Left ventricle myocardium inferior (tissue), 1 donor: ENCODE results near the gene OXER1. TPM values are rescaled to one million over a fixed set of nuclear protein-coding genes. Genes with fewer than 3 reads are reported as not detected.

Experiments
- DNase-seq: peaks from one replicate; pipeline ENCODE4 v3.0.0-alpha.2; 2020
- H3K27ac ChIP-seq: fragments of 200-600 bp; replicated peaks from 2 replicates; pipeline ENCODE4 v1.8.0; 2021
- H3K27me3 ChIP-seq: fragments of 200-600 bp; 2 replicates; pipeline ENCODE4 v1.8.0; 2021; ENCODE audit warnings: low read depth
- H3K36me3 ChIP-seq: fragments of 200-600 bp; 2 replicates; pipeline ENCODE4 v1.8.0; 2021
- H3K4me1 ChIP-seq: fragments of 200-600 bp; 2 replicates; pipeline ENCODE4 v1.8.0; 2021
- H3K4me3 ChIP-seq: fragments of 200-600 bp; 2 replicates; pipeline ENCODE4 v1.8.0; 2021; ENCODE audit warnings: mild to moderate bottlenecking, moderate library complexity
- H3K9me3 ChIP-seq: fragments of 200-600 bp; replicated peaks from 2 replicates; pipeline ENCODE4 v1.8.0; 2021
- intact Hi-C: fragments of 100-400 bp; cut with micrococcal nuclease; formaldehyde crosslinking; loops from one replicate; pipeline ENCODE4 v1.11.0; 2022
- total RNA-seq: library from RNA; stranded (reverse); fragmentation: NEBNext Ultra II Directional; extraction: Animal tissue kit (Norgen Biotek cat#: 25700); gene quantifications from one replicate; pipeline ENCODE4 v1.2.1, GENCODE V29; 2021
- TF ChIP-seq, protein P1 (sequence below): fragments of 200-600 bp; IDR thresholded peaks from 2 replicates; pipeline ENCODE4 v1.8.0; 2021; ENCODE audit warnings: antibody characterized with exemption, mild to moderate bottlenecking, borderline replicate concordance
- donor health status: DM: no; HTN: yes; CAD: no; lungs with severe emphysema.

Gene OXER1
- total RNA-seq, 1 donor from 2014 or later, result 0.36 TPM

DNA sequence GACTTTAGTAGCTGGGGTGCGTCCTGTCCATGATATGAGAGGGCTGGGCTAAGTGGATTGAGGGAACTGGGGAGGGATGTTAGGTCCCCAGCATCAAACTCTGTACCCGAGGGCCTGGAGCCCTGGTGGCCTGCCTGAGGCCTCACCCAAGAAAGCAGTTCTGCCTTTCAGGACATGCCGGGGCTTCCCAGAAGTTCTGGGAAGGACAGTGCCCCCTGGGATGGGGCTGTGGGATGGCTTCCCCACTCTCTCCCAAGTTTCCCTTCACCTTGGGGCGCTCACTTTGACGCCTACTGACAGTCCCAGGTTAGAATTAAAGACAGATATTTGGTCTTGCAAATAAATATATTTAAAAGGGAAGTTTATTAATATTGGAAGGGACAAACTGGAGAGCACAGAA is 1.8 kb downstream of the OXER1 start:
- Histone ChIP-seq H3K27me3 (no peaks in the 10 kb centered on the region), H3K36me3 (no peaks in the 10 kb centered on the region), H3K9me3 (no peaks in the 10 kb centered on the region), H3K27ac (no peak overlapping the region), H3K4me1 (no peaks in the 10 kb centered on the region), H3K4me3 (no peak overlapping the region)
- TF ChIP-seq, protein P1, sequence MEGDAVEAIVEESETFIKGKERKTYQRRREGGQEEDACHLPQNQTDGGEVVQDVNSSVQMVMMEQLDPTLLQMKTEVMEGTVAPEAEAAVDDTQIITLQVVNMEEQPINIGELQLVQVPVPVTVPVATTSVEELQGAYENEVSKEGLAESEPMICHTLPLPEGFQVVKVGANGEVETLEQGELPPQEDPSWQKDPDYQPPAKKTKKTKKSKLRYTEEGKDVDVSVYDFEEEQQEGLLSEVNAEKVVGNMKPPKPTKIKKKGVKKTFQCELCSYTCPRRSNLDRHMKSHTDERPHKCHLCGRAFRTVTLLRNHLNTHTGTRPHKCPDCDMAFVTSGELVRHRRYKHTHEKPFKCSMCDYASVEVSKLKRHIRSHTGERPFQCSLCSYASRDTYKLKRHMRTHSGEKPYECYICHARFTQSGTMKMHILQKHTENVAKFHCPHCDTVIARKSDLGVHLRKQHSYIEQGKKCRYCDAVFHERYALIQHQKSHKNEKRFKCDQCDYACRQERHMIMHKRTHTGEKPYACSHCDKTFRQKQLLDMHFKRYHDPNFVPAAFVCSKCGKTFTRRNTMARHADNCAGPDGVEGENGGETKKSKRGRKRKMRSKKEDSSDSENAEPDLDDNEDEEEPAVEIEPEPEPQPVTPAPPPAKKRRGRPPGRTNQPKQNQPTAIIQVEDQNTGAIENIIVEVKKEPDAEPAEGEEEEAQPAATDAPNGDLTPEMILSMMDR, result no peak
- intact Hi-C loops, result no loop called here
- no peak for DNase-seq

DNA sequence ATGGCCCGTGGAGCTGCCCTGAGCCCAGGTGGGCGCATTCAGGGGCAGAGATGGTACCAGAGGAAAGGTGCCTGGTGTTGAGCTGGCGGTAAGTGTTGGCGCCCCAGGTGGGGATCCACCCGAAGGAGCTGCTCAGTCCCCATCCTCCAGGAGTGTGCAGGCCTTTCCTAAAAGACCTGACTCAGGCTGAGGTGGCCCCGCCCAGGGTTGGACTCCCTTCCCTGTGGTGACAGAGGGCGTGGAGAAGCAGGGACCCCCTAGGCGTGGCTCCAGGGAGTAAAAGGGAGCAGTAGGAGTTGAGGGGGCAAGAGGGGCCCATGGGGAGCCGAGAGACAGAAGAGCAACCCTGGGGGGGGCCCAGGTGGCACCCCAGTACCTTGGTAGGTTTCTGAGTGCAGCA is 2.4 kb downstream of the OXER1 start:
- H3K4me3 ChIP-seq, result no peak overlapping the region
- H3K4me1 ChIP-seq, result no peaks in the 10 kb centered on the region
- H3K9me3 ChIP-seq, result no peaks in the 10 kb centered on the region
- H3K27ac ChIP-seq, result no peak overlapping the region
- H3K27me3 ChIP-seq, result no peaks in the 10 kb centered on the region
- no peak for DNase-seq
- H3K36me3 ChIP-seq, result no peaks in the 10 kb centered on the region
- TF ChIP-seq, protein P1, result no peak
- intact Hi-C loops, result no loop called here

DNA sequence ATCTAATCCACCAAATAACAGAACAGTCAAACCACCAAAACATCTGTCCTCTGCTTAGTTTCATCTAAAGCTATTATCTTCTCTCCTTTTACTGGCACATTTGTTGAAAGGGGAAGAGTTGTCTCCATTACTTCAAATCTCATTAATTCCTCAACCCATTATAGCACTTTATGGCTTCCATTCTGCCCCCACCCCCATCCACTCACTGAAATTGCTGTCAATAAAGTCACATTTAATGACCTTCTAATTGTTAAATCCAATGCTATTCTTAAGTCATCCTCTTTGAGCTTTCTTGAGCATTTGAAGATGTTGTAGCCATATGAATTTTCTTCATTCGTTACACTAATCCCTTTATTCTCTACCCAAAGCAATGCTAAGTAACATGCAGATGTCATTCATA is 5.2 kb downstream of the OXER1 start:
- H3K9me3 ChIP-seq, result no peaks in the 10 kb centered on the region
- H3K27ac ChIP-seq, result no peak overlapping the region
- H3K27me3 ChIP-seq, result no peaks in the 10 kb centered on the region
- H3K4me3 ChIP-seq, result no peak overlapping the region
- peaks cover 19% of the 10 kb centered on the region for H3K4me1 ChIP-seq
- intact Hi-C loops, result no loop called here
- no peaks in the 10 kb centered on the region for H3K36me3 ChIP-seq
- no peak for DNase-seq
- TF ChIP-seq, protein P1, result no peak

DNA sequence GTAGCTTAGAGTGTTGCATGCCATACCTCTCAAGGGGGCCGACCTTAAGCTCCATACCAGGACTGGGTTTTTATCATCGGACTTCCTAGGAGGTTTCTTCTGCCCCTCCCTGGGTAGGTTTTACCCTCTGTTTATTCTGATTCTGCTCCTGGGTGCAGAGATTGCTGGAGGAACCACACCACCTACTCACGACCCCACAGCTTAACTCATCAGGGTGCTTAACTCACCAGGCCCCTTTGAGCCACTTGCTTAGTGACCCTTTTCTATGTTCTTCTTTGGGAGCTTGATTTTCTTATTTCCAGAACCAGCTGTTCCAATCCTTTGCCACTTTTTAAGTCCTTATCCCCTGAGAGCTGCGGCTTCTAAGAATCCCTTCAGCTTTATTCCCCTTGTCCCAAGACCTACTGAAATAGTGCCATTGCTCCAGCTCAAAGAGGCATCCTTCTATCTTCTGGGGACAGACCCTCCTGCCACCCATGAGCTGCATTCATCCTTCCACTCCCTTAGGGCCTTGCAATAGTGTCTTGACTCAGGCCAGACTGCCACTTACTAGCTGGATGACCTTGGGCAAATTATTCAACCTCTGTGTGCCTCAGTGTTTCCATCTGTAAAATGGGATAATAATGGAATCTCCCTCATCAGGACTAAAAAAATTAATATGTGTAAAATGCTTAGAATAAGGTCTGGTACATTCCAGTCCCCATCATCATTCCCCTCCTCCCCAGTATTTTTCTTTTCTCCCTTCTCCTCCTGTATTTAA is 5.8 kb downstream of the OXER1 start:
- peaks cover 5% of the 10 kb centered on the region for H3K36me3 ChIP-seq
- no peaks in the 10 kb centered on the region for H3K27me3 ChIP-seq
- peaks cover 25% of the 10 kb centered on the region for H3K4me1 ChIP-seq
- no peaks in the 10 kb centered on the region for H3K9me3 ChIP-seq
- H3K27ac ChIP-seq, result no peak overlapping the region
- no peak overlapping the region for H3K4me3 ChIP-seq
- TF ChIP-seq, protein P1, result no peak
- DNase-seq, result no peak
- intact Hi-C loops, result no loop called here

DNA sequence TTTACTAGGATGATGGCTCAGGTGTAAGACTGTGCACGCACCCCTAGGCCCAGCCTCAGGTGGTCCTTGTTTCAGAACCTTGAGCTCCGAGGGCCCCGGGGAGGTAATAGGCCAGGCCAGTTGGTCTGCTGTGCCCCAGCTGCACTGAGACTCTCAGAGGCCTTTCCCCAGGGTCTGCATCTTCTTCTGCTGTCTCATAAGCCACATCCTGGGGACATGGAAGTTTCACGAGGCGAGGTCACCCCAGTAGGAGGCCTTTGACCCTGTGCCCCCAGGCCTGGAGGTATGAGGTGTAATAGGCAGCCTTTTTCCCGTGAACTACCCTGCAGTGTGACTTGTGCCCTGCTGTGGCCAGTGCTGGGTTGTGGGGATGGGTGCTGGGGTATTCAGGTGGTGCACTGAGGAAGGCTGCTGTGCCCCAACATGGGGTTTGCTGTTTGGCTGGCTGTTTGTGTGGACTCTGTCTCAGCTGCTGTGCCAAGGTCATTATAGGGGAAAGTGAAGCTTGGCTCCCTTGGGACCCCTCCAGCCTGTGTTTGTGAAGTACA is 6.9 kb downstream of the OXER1 start:
- H3K27ac ChIP-seq, result no peak overlapping the region
- H3K36me3 ChIP-seq, result peaks cover 5% of the 10 kb centered on the region
- H3K27me3 ChIP-seq, result no peaks in the 10 kb centered on the region
- DNase-seq, result no peak
- intact Hi-C loops, result no loop called here
- H3K4me1 ChIP-seq, result peaks cover 28% of the 10 kb centered on the region
- TF ChIP-seq, protein P1, result no peak
- no peaks in the 10 kb centered on the region for H3K9me3 ChIP-seq
- H3K4me3 ChIP-seq, result no peak overlapping the region
